ENCODE data around the gene PCDHGA11.
"Not testable (repeated sequence)": the region's sequence is repeated elsewhere in the genome, so short reads cannot be mapped to it uniquely, and the experiment has no call there.

PCDHGA11 gene

DNA sequence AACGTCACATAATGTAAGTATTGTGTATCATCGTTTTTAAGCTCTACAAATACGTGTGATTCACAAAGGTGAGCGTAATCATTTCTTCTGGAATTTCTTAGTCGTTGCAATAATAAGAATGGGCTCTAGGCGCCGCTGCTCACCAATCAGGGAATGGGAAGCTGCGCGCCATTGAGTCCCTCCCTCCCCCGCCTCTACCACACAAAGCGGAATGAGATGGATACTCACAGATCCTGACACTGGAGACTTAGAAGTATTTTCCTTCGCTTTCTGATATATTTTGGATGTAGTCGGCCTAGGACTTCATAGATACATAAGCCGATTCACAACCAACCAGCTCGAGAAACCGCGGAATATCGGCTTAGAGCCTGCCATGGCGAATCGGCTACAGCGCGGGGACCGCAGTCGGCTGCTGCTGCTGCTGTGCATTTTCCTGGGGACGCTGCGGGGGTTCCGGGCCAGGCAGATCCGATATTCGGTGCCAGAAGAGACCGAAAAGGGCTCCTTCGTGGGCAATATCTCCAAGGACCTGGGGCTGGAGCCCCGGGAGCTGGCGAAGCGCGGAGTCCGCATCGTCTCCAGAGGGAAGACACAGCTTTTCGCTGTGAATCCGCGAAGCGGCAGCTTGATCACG, at the start of gene PCDHGA11:
TSS of gene PCDHGA11 (plus strand) at position 197 of the 634 bp plus-strand sequence. CDS start at position 374, 177 bp downstream.
- peak in 1 of 2 donors; percentile 14 for DNase-seq (ENCODE audit: low read depth in 2 of 2)

GRCh38 chr5:141371572-141372475, 49.0 kb upstream of the PCDHGA11 start:
- no peak for DNase-seq (ENCODE audit: low read depth in 2 of 2)

DNA sequence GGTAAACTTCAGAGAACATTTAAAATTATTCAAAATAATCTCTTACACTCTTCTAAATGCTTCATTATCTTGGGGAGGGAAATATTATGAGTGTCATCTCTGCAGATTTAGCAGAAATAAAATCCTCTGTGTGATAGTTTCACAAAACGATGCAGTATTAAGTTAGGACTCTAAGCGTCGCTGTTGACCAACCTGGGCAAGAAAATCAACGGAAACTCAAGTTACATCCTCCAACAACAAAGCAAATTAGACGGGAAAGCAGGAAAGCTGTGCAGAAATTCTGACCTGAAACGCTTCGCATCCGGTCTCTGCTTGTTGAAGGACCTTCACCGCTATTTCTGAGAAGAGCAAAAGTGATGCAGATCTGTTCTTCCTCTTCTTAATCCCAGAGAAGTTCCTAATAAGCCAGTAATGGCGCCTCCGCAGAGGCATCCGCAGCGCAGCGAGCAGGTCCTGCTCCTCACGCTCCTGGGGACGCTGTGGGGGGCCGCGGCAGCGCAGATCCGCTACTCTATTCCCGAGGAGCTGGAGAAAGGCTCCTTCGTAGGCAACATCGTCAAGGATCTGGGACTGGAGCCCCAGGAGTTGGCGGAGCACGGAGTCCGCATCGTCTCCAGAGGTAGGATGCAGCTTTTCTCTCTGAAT, 47.1 kb upstream of the PCDHGA11 start, which contains the start of gene PCDHGA6:
TSS of gene PCDHGA6 (plus strand) at position 219 of the 645 bp plus-strand sequence. CDS start at position 412, 193 bp downstream.
- no peak for DNase-seq (ENCODE audit: low read depth in 2 of 2)

DNA sequence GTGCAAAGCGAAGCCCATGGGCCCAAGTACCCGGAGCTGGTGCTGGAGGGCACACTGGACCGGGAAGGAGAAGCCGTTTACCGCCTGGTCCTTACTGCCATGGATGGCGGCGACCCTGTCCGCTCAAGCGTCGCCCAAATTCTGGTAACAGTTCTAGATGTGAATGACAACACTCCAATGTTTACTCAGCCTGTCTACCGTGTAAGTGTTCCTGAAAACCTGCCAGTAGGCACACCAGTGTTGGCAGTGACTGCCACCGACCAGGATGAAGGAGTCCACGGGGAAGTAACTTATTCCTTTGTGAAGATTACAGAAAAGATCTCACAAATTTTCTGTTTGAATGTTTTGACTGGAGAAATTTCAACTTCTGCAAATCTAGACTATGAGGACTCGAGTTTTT, 46.2 kb upstream of the PCDHGA11 start:
- DNase-seq (ENCODE audit: low read depth in 2 of 2), result no peak

DNA sequence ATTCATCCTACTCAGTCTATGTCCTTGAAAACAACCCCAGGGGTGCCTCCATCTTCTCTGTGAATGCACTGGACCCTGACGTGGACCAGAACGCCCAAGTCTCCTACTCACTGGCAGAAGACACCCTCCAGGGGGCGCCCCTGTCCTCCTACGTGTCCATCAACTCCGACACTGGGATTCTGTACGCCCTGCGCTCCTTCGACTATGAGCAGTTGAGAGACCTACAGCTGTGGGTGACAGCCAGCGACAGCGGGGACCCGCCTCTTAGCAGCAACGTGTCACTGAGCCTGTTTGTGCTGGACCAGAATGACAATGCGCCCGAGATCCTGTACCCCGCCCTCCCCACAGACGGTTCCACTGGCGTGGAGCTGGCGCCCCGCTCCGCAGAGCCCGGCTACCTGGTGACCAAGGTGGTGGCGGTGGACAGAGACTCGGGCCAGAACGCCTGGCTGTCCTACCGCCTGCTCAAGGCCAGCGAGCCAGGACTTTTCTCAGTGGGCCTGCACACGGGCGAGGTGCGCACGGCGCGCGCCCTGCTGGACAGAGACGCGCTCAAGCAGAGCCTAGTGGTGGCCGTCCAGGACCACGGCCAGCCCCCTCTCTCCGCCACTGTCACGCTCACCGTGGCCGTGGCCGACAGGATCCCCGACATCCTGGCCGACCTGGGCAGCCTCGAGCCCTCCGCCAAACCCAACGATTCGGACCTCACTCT, 45.3 kb upstream of the PCDHGA11 start:
- not testable (repeated sequence) for DNase-seq (ENCODE audit: low read depth in 2 of 2)

DNA sequence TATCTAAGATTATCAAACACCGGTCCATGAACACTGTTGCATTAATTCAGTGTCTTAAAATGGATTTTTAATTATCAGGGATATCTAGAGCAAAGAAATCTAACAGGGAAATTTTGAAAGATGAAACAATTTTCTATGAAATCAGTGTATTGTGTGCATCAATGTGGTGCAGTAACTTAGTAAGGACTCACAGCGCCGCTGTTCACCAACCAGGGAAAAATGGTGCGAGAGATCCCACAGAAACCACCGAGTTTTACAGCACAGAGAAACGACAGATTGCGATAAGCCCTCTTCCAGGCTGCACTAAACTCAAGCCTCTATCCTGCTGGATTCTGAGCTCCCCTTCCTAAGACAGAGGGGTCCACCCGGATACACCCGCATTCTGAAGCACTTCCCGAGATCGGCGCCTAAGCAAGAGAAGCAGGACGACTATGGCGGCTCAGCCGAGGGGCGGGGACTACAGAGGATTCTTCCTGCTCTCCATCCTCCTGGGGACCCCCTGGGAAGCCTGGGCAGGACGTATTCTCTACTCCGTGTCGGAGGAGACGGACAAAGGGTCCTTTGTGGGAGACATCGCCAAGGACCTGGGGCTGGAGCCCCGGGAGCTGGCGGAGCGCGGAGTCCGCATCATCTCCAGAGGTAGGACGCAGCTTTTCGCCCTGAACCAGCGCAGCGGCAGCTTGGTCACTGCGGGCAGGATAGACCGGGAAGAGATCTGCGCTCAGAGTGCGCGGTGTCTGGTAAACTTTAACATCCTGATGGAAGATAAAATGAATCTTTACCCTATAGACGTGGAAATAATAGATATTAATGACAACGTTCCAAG, 38.2 kb upstream of the PCDHGA11 start, which contains the start of gene PCDHGA7:
TSS of gene PCDHGA7 (plus strand) at position 274 of the 826 bp plus-strand sequence. CDS start at position 432, 158 bp downstream.
- no peak for DNase-seq (ENCODE audit: low read depth in 2 of 2)

GRCh38 chr5:141383345-141383744, 37.5 kb upstream of the PCDHGA11 start:
- DNase-seq (ENCODE audit: low read depth in 2 of 2), result no peak

GRCh38 chr5:141384471-141385267, 36.2 kb upstream of the PCDHGA11 start:
- DNase-seq (ENCODE audit: low read depth in 2 of 2), result no peak

DNA sequence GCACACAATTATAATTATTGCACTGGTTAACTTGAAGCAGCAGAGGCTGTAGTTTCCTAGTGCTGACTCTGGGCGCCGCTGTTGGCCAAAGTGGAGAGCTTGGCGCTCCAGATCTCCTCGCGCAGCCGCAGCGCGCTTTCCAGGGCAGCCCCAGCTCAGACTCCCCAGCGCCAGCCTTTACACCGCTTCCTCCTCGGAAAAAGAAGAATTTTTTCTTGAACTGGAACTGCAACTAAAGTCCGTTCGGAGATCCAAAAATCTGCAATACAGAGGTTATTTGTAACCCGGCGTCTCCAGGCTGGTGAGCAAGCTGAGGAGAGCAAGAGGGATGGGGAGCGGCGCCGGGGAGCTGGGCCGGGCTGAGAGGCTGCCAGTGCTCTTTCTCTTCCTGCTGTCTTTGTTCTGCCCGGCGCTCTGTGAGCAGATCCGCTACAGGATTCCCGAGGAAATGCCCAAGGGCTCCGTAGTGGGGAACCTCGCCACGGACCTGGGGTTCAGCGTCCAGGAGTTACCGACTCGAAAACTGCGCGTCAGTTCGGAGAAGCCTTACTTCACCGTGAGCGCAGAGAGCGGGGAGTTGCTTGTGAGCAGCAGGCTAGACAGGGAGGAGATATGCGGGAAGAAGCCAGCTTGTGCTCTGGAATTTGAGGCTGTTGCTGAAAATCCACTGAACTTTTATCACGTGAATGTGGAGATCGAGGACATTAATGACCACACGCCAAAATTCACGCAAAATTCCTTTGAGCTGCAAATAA, 33.1 kb upstream of the PCDHGA11 start, which contains the start of gene PCDHGB4:
TSS of gene PCDHGB4 (plus strand) at position 142 of the 755 bp plus-strand sequence. CDS start at position 329, 187 bp downstream.
- DNase-seq (ENCODE audit: low read depth in 2 of 2), result not testable (repeated sequence)

DNA sequence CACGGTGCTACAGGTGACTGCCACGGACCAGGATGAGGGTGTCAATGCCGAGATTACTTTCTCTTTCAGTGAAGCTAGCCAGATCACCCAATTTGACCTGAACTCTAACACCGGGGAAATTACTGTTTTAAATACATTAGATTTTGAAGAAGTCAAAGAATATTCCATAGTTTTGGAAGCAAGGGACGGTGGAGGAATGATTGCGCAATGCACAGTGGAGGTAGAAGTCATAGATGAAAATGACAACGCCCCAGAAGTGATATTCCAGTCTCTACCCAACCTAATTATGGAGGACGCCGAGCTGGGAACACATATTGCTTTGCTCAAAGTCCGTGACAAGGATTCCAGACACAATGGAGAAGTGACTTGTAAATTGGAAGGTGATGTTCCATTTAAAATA, 32.2 kb upstream of the PCDHGA11 start:
- no peak for DNase-seq (ENCODE audit: low read depth in 2 of 2)

DNA sequence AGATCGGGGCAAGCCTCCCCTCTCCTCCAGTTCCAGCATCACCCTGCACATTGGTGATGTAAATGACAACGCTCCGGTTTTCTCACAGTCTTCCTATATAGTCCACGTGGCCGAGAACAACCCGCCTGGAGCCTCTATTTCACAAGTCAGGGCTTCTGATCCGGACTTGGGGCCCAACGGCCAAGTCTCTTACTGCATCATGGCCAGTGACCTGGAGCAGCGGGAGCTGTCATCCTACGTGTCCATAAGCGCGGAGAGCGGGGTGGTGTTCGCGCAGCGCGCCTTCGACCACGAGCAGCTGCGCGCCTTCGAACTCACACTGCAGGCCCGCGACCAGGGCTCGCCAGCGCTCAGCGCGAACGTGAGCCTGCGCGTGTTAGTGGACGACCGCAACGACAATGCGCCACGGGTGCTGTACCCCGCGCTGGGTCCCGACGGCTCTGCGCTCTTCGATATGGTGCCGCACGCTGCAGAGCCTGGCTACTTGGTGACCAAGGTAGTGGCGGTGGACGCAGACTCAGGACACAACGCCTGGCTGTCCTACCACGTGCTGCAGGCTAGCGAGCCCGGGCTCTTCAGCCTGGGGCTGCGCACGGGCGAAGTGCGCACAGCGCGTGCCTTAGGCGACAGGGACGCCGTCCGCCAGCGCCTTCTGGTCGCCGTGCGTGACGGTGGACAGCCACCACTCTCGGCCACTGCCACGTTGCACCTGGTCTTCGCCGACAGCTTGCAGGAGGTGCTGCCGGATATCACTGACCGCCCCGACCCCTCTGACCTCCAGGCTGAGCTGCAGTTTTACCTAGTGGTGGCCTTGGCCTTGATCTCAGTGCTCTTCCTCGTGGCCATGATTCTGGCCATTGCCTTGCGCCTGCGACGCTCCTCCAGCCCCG, 31.5 kb upstream of the PCDHGA11 start:
- no peak for DNase-seq (ENCODE audit: low read depth in 2 of 2)

GRCh38 chr5:141392429-141393198, 28.2 kb upstream of the PCDHGA11 start, which contains the start of gene PCDHGA8:
Gene PCDHGA8, plus strand, starts transcription at chr5:141392633. Its CDS starts 181 bp downstream, at chr5:141392814.
- no peak for DNase-seq (ENCODE audit: low read depth in 2 of 2)

GRCh38 chr5:141393267-141393666, 27.6 kb upstream of the PCDHGA11 start:
- no peak for DNase-seq (ENCODE audit: low read depth in 2 of 2)

- not testable (repeated sequence) for DNase-seq (ENCODE audit: low read depth in 2 of 2)
These were observed 26.3 kb upstream of the PCDHGA11 start for GRCh38 chr5:141394401-141395187.

DNA sequence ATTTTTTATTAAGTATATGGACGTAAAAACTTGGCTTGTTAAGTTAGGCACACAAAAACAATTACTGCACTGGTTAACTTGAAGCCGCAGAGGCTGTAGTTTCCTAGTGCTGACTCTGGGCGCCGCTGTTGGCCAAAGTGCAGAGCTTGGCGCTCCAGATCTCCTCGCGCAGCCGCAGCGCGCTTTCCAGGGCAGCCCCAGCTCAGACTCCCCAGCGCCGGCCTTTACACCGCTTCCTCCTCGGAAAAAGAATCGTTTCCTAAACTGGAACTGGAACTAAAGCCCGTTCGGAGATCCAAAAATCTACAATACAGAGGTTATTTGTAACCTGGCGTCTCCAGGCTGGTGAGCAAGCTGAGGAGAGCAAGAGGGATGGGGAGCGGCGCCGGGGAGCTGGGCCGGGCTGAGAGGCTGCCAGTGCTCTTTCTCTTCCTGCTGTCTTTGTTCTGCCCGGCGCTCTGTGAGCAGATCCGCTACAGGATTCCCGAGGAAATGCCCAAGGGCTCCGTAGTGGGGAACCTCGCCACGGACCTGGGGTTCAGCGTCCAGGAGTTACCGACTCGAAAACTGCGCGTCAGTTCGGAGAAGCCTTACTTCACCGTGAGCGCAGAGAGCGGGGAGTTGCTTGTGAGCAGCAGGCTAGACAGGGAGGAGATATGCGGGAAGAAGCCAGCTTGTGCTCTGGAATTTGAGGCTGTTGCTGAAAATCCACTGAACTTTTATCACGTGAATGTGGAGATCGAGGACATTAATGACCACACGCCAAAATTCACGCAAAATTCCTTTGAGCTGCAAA, 22.9 kb upstream of the PCDHGA11 start, which contains the start of gene PCDHGB5:
TSS of gene PCDHGB5 (plus strand) at position 192 of the 796 bp plus-strand sequence. CDS start at position 373, 181 bp downstream.
- DNase-seq (ENCODE audit: low read depth in 2 of 2), result peak in 1 of 2 donors; percentile 34
